ENCODE data around the gene TPX2.
A peak's percentile ranks its signal among the peaks of the same experiment; 100 is the strongest.

Gene TPX2

DNA sequence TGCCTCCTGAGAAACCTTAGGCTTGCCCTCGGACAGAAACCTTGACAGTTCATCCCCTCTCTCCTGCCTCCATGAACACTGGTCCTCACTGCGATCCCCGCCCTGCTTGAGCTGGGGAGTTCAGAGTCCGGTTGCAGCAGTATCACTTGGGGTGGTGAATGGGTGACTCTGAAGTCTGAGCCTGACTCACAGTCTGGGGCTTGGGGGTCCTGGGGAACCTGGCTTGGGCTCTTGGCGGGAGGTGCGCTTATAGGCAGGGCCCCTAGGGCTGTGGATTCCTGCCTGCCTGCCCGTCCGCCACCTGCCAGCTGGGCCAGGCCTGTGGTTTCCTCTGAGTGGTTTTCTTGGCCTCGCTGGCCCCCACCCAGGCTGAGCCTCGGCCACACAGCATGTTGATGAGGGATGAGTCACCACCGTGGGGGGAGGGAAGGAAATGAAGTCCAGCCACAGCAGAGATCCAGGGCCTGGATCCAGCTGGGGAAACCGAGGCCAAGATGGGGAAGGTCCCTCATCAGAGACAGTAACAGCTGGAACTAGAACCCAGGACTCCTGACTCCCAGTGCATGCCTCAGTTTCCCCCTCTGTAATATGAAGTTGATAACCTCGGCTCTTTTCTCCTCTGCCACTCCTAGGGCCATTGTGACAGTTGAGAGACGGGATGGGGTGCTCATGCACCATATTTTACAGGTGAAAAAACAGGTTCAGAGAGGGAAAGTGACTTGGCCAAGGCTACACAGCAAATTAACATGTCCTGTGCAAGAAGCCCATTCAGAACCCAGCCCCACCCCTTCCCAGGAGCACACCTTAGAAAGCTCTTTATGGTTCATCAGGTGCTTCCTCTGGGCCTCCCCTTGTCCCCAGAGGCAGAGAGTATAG, 97.1 kb downstream of the TPX2 start:
- TF ChIP-seq, protein P1, sequence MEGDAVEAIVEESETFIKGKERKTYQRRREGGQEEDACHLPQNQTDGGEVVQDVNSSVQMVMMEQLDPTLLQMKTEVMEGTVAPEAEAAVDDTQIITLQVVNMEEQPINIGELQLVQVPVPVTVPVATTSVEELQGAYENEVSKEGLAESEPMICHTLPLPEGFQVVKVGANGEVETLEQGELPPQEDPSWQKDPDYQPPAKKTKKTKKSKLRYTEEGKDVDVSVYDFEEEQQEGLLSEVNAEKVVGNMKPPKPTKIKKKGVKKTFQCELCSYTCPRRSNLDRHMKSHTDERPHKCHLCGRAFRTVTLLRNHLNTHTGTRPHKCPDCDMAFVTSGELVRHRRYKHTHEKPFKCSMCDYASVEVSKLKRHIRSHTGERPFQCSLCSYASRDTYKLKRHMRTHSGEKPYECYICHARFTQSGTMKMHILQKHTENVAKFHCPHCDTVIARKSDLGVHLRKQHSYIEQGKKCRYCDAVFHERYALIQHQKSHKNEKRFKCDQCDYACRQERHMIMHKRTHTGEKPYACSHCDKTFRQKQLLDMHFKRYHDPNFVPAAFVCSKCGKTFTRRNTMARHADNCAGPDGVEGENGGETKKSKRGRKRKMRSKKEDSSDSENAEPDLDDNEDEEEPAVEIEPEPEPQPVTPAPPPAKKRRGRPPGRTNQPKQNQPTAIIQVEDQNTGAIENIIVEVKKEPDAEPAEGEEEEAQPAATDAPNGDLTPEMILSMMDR (IDR thresholded peaks at IDR 0.05; ENCODE audit: low read depth, low read length, missing control alignments), result no peak
- Histone ChIP-seq H3K36me3 (replicated peaks) (no peaks in the 10 kb centered on the region), H3K27me3 (replicated peaks) (no peaks in the 10 kb centered on the region), H3K4me3 (ENCODE audit: low read depth, low read length) (no peak overlapping the region), H3K27ac (no peak overlapping the region)
- peak; percentile 93 for DNase-seq
- in situ Hi-C loops (cut with HindIII; ENCODE audit: low pct_ligation_motif_present, low sequenced_read_pairs), result no loop called here

- H3K36me3 ChIP-seq (replicated peaks), result no peaks in the 10 kb centered on the region
- no peaks in the 10 kb centered on the region for H3K27me3 ChIP-seq (replicated peaks)
- no peak overlapping the region for H3K4me3 ChIP-seq (ENCODE audit: low read depth, low read length)
- no peak for DNase-seq
- H3K27ac ChIP-seq, result peak overlapping the region; percentile 8
- in situ Hi-C loops (cut with HindIII; ENCODE audit: low pct_ligation_motif_present, low sequenced_read_pairs), result no loop called here
- TF ChIP-seq, protein P1 (IDR thresholded peaks at IDR 0.05; ENCODE audit: low read depth, low read length, missing control alignments), result no peak
These were observed 97.9 kb downstream of the TPX2 start for GRCh38 chr20:31836853-31837608.

DNA sequence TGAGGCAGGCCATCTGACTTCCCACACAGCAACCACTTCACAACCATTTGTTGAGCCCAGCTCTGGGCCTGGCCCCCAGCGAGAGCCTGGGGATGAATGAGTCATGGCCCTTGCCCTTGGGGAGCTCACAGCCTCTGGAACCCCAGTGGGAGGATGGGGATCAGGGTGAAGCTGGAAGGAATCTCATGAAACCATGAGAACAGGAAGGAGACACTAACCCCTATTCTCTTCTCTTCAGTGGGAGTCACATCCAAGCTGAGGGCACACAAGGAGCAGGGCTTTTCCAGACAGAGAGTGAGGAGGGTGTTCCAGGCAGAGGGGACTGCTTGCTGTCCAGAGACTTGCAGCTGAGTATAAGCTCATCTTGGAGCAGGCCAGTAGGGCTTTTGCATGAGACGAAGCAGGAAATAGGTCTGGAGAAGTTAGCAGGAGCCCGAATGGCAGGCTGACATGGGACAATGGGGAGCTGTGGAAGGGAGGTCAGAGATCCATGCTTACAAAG, 98.9 kb downstream of the TPX2 start:
- in situ Hi-C loops (cut with HindIII; ENCODE audit: low pct_ligation_motif_present, low sequenced_read_pairs), result no loop called here
- H3K27ac ChIP-seq, result peak overlapping the region; percentile 35
- no peaks in the 10 kb centered on the region for H3K27me3 ChIP-seq (replicated peaks)
- H3K36me3 ChIP-seq (replicated peaks), result no peaks in the 10 kb centered on the region
- DNase-seq, result peak; percentile 43
- TF ChIP-seq, protein P1 (IDR thresholded peaks at IDR 0.05; ENCODE audit: low read depth, low read length, missing control alignments), result no peak
- no peak overlapping the region for H3K4me3 ChIP-seq (ENCODE audit: low read depth, low read length)

GRCh38 chr20:31838646-31839292, 99.7 kb downstream of the TPX2 start:
- in situ Hi-C loops (cut with HindIII; ENCODE audit: low pct_ligation_motif_present, low sequenced_read_pairs), result no loop called here
- Histone ChIP-seq H3K36me3 (replicated peaks) (no peaks in the 10 kb centered on the region), H3K27me3 (replicated peaks) (no peaks in the 10 kb centered on the region), H3K4me3 (ENCODE audit: low read depth, low read length) (no peak overlapping the region), H3K27ac (peak overlapping the region; percentile 35)
- peak; percentile 43 for DNase-seq
- TF ChIP-seq, protein P1 (IDR thresholded peaks at IDR 0.05; ENCODE audit: low read depth, low read length, missing control alignments), result no peak

DNA sequence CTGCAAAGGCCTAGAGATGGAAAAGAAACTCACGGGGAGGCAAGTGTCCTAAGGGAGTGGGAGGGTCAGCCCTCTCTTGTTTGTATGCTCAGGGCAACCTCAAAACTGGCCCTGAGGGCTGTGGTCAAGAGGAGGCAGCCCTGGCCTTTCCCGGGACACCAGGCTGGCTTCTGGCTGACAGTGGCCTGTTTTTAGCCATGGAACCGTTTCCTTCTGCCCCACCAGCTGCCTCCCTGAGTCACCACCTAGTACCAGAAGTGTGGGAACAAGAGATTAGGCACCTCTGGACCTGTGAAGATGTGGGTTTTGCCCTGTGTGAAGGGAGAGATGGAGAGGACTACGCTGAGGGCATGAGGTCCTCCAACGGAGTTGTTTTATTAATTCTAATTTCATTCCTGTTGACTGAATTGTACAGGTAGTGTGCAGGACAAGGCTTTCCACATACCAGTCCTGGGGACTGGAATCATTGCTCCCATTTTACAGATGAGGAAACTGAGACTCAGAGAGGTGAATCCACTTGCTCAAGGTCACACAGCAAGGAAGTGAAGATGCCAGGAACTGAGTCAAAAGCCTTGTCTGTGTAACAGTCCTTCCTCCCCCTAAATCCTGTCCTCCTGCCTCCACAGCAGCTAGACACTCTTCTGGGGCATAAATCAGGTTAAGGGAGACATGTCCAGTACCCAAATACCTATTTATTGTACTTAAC, 100.8 kb downstream of the TPX2 start:
- no peaks in the 10 kb centered on the region for H3K27me3 ChIP-seq (replicated peaks)
- in situ Hi-C loops (cut with HindIII; ENCODE audit: low pct_ligation_motif_present, low sequenced_read_pairs), result no loop called here
- TF ChIP-seq, protein P1 (IDR thresholded peaks at IDR 0.05; ENCODE audit: low read depth, low read length, missing control alignments), result no peak

More for the DNA sequence above, 100.8 kb downstream of the TPX2 start:
- H3K4me3 ChIP-seq (ENCODE audit: low read depth, low read length), result no peak overlapping the region
- peak overlapping the region; percentile 5 for H3K27ac ChIP-seq
- no peaks in the 10 kb centered on the region for H3K36me3 ChIP-seq (replicated peaks)
- DNase-seq, result no peak

Data from brain microvascular endothelial cell (primary cell).